ENCODE measurements around the gene AKT3. TPM values are rescaled to one million over a fixed set of nuclear protein-coding genes. Genes with fewer than 3 reads are reported as not detected.

The AKT3 gene
- total RNA-seq, 1 experiment from 2014 or later: 133 TPM

DNA sequence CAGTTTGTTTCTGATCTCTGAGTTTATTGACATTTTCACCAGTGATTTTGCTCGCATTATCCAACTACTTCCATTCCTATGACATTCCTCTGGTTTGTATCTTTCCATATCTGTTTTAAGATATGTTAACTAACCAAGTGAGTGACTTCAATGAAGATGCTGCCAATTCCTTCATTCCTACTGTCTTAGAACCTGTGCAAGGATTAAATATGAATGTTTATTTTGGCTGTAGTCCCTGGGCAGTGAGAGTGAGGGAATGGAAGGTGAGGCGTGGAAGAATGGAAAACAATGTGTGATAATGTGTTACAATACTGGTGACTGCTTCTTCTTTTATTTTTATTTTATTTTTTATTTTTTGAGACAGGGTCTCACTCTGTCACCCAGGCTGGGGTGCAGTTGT is 411.2 kb downstream of the AKT3 start:
- BruUV-seq (replicated peaks): no TSS peak
- no peak for TF ChIP-seq EZH2 (IDR thresholded peaks at IDR 0.05; ENCODE audit: low read depth)
- TF ChIP-seq, protein P1, sequence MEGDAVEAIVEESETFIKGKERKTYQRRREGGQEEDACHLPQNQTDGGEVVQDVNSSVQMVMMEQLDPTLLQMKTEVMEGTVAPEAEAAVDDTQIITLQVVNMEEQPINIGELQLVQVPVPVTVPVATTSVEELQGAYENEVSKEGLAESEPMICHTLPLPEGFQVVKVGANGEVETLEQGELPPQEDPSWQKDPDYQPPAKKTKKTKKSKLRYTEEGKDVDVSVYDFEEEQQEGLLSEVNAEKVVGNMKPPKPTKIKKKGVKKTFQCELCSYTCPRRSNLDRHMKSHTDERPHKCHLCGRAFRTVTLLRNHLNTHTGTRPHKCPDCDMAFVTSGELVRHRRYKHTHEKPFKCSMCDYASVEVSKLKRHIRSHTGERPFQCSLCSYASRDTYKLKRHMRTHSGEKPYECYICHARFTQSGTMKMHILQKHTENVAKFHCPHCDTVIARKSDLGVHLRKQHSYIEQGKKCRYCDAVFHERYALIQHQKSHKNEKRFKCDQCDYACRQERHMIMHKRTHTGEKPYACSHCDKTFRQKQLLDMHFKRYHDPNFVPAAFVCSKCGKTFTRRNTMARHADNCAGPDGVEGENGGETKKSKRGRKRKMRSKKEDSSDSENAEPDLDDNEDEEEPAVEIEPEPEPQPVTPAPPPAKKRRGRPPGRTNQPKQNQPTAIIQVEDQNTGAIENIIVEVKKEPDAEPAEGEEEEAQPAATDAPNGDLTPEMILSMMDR (conservative IDR thresholded peaks at IDR 0.05): no peak
- no peak for DNase-seq
- CTCF ChIA-PET: no interaction called here
- no peak overlapping the region for H3K27ac ChIP-seq
- no peak overlapping the region for H3K4me3 ChIP-seq
- H3F3A ChIP-seq (ENCODE audit: insufficient read depth, low read depth): no peaks in the 10 kb centered on the region
- no peaks in the 10 kb centered on the region for H3K36me3 ChIP-seq (ENCODE audit: low read depth)
- no peak overlapping the region for H2AFZ ChIP-seq
- H3K4me2 ChIP-seq: no peak overlapping the region
- no peaks in the 10 kb centered on the region for H3K9me2 ChIP-seq (ENCODE audit: insufficient read depth)
- POLR2A ChIA-PET (ENCODE audit: unreplicated experiment): no interaction called here
- H3K79me2 ChIP-seq (ENCODE audit: low read depth): no peaks in the 10 kb centered on the region
- intact Hi-C loops (cut with micrococcal nuclease; ENCODE audit: unreplicated experiment): no loop called here
- no peaks in the 10 kb centered on the region for H3K9me3 ChIP-seq (ENCODE audit: insufficient read depth, low read depth)
- H3K4me1 ChIP-seq (replicated peaks; ENCODE audit: insufficient read depth): no peaks in the 10 kb centered on the region
- no peaks in the 10 kb centered on the region for H4K20me1 ChIP-seq (ENCODE audit: insufficient read depth)
- no peaks in the 10 kb centered on the region for H3K27me3 ChIP-seq (ENCODE audit: insufficient read depth, low read depth)

Other genes starting within 250 kb of the AKT3 start
- 16.3 and 20.7 TPM in 2 replicates for gene ZBTB18, start 201.0 kb upstream of the AKT3 start, total RNA-seq (2021)

Data from PC-9 (cell line).